Liver (tissue), 3 donors: ENCODE measurements around the gene ENOX2.

Source experiments
- GABPA ChIP-seq, 2 donors: IDR thresholded peaks in 1 of 2; conservative IDR thresholded peaks in 1 of 2; 2 replicates each; pipeline ENCODE4 v1.6.1; 2016; ENCODE audit warnings: antibody characterized with exemption in 2 of 2, mild to moderate bottlenecking in 1 of 2, moderate library complexity in 1 of 2
- HNF4G ChIP-seq: IDR thresholded peaks from 2 replicates; pipeline ENCODE4 v1.6.1; 2016; ENCODE audit warnings: antibody characterized with exemption
- RAD21 ChIP-seq, 2 donors: IDR thresholded peaks; 2 replicates each; pipeline ENCODE4 v1.6.1; 2016; ENCODE audit warnings: antibody characterized with exemption in 2 of 2, mild to moderate bottlenecking in 2 of 2
- SP1 ChIP-seq: IDR thresholded peaks from 2 replicates; pipeline ENCODE4 v1.6.1; 2018; ENCODE audit warnings: antibody characterized with exemption, mild to moderate bottlenecking
- TAF1 ChIP-seq: conservative IDR thresholded peaks from 2 replicates; pipeline ENCODE4 v1.6.1; 2016; ENCODE audit warnings: antibody characterized with exemption, mild to moderate bottlenecking
- TF ChIP-seq, protein P1 (sequence below): fragments of 150-350 bp; IDR thresholded peaks from 2 replicates; pipeline ENCODE4 v1.5.1; 2017; ENCODE audit warnings: improper control_type of control experiment, low read depth, low read length; ENCODE audit not compliant: missing input control
- TF ChIP-seq, protein P2 (sequence below): IDR thresholded peaks from 2 replicates; pipeline ENCODE4 v1.6.1; 2016; ENCODE audit warnings: antibody characterized with exemption, mild to moderate bottlenecking
- TF ChIP-seq, protein P3 (sequence below): IDR thresholded peaks from 2 replicates; pipeline ENCODE4 v1.6.1; 2016; ENCODE audit warnings: antibody characterized with exemption
- TF ChIP-seq, protein P4 (sequence below): IDR thresholded peaks from 2 replicates; pipeline ENCODE4 v1.6.1; 2016; ENCODE audit warnings: antibody characterized with exemption
- donor health status: healthy.
- donor health status: healthy.

DNA sequence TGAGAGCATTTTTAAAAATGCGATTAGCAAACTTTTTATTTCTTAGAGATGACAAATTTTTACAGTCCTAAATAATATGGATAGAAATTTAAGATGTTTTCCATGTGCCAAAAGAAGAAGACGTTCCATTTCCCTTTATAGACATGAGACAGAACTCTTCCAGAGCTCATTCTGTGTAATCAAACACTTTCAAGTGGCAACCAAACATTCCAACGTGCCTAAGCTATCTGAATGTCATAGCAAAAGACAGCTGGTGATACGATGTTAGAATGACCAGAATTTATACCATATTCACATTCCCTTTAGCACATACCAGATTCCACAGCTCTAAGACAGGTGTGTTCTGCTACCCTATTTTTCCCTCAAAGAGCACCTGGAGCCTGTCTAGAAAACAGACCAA lies 133.2 kb downstream of the ENOX2 start:
- TF ChIP-seq, protein P1, sequence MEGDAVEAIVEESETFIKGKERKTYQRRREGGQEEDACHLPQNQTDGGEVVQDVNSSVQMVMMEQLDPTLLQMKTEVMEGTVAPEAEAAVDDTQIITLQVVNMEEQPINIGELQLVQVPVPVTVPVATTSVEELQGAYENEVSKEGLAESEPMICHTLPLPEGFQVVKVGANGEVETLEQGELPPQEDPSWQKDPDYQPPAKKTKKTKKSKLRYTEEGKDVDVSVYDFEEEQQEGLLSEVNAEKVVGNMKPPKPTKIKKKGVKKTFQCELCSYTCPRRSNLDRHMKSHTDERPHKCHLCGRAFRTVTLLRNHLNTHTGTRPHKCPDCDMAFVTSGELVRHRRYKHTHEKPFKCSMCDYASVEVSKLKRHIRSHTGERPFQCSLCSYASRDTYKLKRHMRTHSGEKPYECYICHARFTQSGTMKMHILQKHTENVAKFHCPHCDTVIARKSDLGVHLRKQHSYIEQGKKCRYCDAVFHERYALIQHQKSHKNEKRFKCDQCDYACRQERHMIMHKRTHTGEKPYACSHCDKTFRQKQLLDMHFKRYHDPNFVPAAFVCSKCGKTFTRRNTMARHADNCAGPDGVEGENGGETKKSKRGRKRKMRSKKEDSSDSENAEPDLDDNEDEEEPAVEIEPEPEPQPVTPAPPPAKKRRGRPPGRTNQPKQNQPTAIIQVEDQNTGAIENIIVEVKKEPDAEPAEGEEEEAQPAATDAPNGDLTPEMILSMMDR: no peak
- no peak for TF ChIP-seq TAF1
- no peak for TF ChIP-seq RAD21 (IDR thresholded peaks at IDR 0.05)
- TF ChIP-seq, protein P2, sequence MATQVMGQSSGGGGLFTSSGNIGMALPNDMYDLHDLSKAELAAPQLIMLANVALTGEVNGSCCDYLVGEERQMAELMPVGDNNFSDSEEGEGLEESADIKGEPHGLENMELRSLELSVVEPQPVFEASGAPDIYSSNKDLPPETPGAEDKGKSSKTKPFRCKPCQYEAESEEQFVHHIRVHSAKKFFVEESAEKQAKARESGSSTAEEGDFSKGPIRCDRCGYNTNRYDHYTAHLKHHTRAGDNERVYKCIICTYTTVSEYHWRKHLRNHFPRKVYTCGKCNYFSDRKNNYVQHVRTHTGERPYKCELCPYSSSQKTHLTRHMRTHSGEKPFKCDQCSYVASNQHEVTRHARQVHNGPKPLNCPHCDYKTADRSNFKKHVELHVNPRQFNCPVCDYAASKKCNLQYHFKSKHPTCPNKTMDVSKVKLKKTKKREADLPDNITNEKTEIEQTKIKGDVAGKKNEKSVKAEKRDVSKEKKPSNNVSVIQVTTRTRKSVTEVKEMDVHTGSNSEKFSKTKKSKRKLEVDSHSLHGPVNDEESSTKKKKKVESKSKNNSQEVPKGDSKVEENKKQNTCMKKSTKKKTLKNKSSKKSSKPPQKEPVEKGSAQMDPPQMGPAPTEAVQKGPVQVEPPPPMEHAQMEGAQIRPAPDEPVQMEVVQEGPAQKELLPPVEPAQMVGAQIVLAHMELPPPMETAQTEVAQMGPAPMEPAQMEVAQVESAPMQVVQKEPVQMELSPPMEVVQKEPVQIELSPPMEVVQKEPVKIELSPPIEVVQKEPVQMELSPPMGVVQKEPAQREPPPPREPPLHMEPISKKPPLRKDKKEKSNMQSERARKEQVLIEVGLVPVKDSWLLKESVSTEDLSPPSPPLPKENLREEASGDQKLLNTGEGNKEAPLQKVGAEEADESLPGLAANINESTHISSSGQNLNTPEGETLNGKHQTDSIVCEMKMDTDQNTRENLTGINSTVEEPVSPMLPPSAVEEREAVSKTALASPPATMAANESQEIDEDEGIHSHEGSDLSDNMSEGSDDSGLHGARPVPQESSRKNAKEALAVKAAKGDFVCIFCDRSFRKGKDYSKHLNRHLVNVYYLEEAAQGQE: no peak
- TF ChIP-seq, protein P3, sequence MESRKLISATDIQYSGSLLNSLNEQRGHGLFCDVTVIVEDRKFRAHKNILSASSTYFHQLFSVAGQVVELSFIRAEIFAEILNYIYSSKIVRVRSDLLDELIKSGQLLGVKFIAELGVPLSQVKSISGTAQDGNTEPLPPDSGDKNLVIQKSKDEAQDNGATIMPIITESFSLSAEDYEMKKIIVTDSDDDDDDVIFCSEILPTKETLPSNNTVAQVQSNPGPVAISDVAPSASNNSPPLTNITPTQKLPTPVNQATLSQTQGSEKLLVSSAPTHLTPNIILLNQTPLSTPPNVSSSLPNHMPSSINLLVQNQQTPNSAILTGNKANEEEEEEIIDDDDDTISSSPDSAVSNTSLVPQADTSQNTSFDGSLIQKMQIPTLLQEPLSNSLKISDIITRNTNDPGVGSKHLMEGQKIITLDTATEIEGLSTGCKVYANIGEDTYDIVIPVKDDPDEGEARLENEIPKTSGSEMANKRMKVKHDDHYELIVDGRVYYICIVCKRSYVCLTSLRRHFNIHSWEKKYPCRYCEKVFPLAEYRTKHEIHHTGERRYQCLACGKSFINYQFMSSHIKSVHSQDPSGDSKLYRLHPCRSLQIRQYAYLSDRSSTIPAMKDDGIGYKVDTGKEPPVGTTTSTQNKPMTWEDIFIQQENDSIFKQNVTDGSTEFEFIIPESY: no peak
- TF ChIP-seq HNF4G: no peak
- no peak for TF ChIP-seq SP1
- TF ChIP-seq, protein P4, sequence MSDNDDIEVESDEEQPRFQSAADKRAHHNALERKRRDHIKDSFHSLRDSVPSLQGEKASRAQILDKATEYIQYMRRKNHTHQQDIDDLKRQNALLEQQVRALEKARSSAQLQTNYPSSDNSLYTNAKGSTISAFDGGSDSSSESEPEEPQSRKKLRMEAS: no peak
- no peak for TF ChIP-seq GABPA (IDR thresholded peaks at IDR 0.05 in 1 of 2, conservative IDR thresholded peaks at IDR 0.05 in 1 of 2)
